Stimulated activated CD4-positive, alpha-beta T cell treated with anti-CD3 and anti-CD28 coated beads, TNF-alpha, amount 100 ng/mL, for 24 hours (primary cell): ENCODE results near the gene SPDYE2.
"Not testable (repeated sequence)": the region's sequence is repeated elsewhere in the genome, so short reads cannot be mapped to it uniquely, and the experiment has no call there.

Source experiments
- DNase-seq, 3 experiments: peaks; one replicate each; pipeline ENCODE4 v3.0.0-alpha.2; 2020; ENCODE audit warnings: low read depth in 3 of 3

SPDYE2 gene

DNA sequence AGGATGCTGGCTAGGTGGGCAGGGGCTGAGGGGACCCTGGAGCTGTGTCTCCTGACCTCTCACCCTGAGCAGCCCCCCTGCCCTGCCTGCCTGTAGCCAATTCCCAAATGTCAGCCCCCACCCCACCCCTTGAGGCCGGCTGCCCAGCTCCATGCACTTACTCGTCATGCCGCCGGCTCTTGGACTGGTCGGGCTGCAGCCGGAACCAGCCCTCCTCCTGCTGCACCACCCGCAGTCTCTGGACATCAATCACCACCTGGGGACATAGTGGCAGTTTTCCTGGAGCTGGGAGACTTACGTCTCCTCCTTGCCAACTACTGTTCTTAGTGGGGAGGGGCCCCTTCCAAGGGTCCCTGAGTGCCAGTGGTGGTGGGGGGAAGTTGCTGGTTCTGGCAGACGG is 48.7 kb downstream of the SPDYE2 start:
- not testable (repeated sequence) for DNase-seq

DNA sequence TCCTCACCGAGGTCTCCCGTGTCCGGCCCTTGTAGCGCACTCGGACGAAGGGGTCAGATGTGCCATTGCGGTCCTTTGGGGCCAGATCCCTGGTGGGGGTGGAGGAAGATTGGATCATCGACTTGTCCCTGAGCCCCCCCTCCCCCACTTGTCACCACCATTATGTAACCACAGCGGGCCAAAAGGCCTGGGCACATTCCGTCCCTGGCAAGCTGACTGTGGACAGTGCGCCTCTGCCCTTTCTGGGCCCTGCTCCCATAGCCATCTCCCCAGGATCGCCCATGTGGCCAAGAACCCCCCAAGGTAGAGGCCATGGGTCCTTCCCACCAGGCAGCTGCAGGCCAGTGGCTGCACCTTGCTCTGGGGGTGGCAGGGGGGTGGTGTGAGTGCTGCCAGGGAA is 51.3 kb downstream of the SPDYE2 start:
- DNase-seq, result not testable (repeated sequence)

DNA sequence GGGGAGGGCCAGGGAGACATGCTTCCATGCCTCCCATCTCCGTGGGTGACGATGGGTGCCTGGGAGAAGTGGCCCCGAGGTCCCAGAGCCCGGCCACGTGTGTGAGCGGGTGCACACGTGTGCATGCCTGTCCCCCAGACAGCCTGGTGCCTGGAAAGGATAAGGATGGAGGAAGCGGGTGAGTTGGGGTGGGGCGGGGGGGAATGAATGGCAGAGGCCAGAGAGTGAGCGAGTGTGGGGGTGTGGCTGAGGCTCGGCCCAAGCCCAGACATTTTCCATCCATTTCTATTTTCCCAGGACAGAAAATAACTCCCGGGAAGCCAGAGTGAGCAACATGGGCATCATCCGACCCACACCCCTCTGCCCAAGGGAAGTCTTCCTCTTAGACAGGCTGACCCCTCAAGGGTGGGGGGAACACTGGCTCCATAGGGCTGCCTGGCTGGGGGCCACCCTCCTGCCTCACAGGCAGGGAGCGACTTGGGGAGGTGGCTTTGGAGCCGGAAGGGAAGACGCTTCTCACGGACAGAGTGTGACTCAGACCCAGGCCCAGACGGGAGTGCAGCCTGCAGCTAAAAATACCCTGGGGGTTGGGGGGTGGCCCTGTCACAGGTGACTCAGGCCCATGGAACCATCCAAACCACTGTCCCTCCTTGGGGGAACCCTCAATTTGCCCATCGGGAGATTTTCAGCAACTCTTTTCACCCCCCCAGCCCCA is 53.6 kb downstream of the SPDYE2 start:
- not testable (repeated sequence) for DNase-seq

DNA sequence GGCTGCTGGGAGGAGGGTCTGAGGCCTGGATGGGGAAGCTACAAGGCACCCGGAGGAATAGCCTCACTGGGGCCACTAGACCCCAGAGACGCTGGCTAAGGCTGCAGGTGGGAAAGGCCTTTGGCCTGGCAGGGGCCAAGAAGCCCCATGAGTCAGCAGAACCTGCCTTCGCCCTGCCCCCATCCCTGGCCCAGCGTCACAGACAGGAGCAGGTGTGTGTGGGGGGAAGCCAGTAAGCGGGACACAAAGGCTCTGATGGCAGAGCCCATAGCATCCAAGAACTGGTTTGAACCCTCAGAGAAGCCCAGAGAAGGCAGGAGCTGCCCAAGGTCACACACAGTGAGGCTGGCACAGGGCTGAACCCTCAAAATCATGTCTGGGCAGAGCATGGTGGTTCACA is 55.8 kb downstream of the SPDYE2 start:
- not testable (repeated sequence) for DNase-seq

DNA sequence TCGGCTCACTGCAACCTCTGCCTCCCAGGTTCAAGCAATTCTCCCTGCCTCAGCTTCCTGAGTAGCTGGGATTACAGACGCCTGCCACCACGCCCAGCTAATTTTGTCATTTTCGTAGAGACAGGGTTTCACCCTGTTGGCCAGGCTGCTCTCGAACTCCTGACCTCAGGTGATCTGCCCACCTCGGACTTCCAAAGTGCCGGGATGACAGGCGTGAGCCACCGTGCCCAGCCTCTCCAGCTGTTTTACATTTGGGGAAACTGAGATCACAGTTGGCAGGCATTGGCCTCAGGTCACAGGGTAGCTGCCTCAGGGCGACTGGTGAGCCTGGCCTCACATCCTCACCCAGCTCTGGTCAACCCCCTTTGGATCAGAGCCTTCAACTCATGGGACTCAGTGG is 58.7 kb downstream of the SPDYE2 start:
- not testable (repeated sequence) for DNase-seq

DNA sequence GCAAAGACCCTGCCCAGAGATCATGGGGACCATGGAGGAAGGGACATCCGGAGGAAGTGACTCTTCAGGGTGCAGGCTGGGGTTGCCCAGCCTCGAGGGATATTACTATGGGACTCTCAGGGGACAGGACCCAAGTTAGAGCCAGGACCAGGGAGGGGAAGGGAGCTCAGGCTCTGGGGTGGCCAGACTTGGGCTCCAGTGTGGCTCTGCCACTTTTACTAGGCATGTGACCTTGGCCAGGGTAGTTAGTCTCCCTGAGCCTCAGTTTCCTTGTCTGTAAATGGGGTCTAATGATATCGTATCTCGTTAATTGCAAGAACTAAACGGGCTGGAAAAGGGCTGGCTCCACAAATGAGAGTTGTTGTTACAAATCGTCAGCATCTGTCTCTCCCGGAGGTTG is 59.4 kb downstream of the SPDYE2 start:
- not testable (repeated sequence) for DNase-seq

DNA sequence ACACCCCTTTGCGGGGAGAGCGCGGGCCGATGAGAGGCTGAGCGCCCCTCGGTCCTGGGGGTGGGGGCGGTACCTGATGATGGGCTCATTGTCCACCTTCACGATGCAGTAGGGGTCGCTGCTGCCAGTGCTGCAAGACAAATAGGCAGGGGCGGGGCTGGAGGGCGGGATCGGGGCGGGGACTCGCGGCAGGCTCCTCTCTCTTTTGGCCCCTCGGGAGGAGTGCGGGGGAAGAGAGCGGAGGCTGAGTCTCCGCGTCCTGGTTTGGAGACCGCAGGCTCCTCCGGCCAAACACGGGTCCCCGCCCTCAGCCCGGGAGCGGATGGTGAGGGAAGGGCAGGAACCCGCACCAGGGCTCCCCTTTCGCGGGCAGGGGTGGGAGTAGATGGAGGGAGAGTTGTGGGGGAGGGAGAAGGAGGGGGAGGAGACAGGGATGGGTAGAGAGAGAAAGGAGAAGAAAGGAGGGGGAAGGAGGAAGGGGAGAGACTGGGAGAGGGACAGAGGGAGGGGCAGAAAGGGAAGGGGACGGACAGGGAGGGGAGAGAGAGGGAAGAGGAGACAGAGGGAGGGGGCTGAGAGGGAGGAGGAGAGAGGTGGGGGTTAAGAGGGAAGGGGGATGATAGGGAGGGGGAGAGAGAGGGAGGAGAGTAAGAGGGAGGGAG is 60.1 kb downstream of the SPDYE2 start:
- not testable (repeated sequence) for DNase-seq

DNA sequence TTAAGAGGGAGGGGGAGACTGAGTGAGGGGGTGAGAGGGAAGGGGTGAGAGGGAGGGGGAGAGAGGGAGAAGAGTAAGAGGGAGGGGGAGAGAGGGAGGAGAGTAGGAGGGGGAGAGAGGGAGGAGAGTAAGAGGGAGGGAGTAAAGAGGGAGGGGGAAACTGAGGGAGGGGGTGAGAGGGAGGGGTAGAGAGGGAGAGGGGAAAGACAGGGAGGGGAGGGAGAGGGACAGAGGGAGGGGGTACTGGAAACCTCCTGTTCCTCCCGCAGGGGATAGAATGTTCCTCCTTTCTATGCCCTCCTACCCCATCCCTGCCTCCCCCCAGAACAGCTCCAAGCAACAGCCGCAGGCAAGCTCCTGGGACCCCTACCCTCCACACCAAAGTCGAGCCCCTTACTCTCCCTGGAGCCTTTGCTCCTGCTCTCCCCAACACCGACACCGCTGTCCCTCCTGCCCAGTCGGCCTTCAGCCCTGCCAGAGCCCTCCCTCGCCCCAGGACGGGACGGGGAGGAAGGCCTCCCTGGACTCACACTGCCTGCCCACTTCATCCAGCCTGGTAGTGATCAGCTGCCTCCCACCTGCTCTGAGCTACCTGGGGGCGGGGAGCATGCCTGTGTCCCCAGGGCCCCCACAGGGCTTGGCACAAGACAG is 60.8 kb downstream of the SPDYE2 start:
- DNase-seq, result not testable (repeated sequence)
